Lower leg skin (tissue), 3 donors: Measurements from ENCODE around the gene ZFHX3.

ENCODE experiments used
- CTCF ChIP-seq, 3 donors: fragments of 450-650 bp; IDR thresholded peaks; one replicate each; pipeline ENCODE4 v1.5.1; 2016; ENCODE audit warnings: antibody characterized with exemption in 3 of 3, mild to moderate bottlenecking in 3 of 3, moderate library complexity in 2 of 3
- POLR2A ChIP-seq, 2 donors: fragments of 450-650 bp; IDR thresholded peaks; one replicate each; pipeline ENCODE4 v1.6.1; 2016 to 2017; ENCODE audit warnings: antibody characterized with exemption in 2 of 2, mild to moderate bottlenecking in 1 of 2, moderate library complexity in 1 of 2

- TF ChIP-seq CTCF (IDR thresholded peaks at IDR 0.05) (no peak), POLR2A (IDR thresholded peaks at IDR 0.05) (no peak)
Measured at GRCh38 chr16:72952404-72952803, 95.5 kb downstream of the ZFHX3 start.
